HG02870 (cell line): ENCODE measurements around the gene TMX1.

ENCODE experiments used
- ATAC-seq: cut with Tn5 transposase; IDR thresholded peaks from one replicate; pipeline ENCODE4 v1.9.1; 2021; ENCODE audit warnings: mild to moderate bottlenecking, moderate library complexity; ENCODE audit not compliant: unreplicated experiment

Gene TMX1

GRCh38 chr14:51242545-51243490 lies 2.8 kb downstream of the TMX1 start:
- ATAC-seq: no peak

DNA sequence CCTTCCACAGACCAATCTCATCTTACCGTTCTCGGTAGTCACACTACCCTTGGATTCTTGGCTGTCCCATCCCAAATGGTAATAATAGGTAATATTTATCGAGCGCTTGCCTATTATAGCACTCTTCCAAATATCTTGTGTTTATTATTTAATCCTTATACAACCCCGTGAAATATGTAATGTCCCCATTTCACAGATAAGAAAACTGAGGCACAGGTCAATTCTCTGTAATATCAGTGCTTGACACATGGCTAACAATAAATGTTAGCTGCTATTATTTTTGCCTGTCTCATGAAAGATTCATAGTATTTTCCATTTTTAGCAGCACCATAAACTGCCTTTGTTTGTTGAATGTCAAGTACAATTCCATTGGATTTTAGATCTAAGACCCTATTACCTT lies 4.5 kb downstream of the TMX1 start:
- no peak for ATAC-seq

- ATAC-seq: no peak
Measured at GRCh38 chr14:51246032-51246431, 6.0 kb downstream of the TMX1 start.

DNA sequence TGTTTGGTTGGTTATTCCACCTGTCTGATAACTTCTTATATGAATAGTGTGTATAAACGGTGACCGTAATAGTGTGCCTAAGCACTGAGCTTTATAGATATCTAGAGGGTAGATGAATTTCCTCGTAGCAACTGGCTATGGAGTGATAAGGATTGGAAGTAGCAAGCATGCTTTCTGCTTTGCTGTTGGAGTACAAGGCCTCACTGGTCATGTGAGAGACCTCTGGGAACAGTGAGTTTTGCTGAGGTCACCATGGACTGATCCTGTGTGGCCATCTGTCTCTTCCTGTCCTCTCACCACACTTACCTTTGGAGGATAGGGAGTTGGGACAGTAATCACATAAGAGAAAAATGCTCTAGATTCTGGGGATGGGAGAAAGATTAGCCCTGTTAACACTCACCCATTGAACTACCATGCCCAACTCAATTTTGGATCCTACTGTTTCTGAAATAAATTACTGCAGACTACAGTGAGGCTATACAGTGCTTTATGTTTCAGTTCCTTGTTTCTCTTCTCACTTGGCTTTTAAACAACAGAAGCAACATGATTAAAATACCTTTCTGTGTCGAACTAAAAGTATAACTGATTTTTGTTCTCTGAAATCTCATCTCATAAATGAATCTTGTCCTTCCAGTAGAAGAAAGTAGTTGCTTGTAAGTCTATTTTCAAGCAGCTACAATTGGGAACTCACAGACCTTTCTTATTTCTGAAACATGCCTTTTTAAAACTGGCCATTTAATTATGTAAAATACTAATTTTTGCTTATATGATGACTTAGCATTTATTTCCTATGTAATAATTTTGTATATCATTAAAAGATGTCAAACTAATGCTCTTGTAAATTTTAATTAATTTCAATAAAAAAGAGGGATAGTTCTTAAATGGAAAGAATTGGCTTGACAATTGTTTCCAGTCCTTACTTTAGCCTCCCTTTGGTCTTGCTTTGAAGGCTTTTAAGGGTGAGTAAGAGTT lies 8.3 kb downstream of the TMX1 start:
- ATAC-seq: peak; percentile 91

- ATAC-seq: no peak
Measured at GRCh38 chr14:51251486-51251885, 11.4 kb downstream of the TMX1 start.

DNA sequence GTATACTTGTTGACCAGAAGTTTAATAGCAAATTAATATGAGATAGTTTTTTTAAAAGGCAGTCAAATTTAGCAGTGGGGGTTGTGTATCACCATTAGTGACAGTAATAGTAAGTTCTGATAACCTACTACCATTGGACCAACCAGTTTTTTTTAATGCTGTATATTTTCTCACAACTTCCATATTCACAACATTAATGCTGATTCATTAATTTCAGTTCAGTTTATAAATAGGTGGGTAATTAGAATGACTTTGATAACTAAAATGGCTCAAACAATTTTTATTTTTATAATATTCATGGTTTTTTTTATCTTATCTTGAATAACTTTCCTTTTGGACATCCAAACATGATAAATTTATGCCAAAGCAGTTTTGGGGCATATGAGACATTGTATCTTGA lies 13.8 kb downstream of the TMX1 start:
- no peak for ATAC-seq

DNA sequence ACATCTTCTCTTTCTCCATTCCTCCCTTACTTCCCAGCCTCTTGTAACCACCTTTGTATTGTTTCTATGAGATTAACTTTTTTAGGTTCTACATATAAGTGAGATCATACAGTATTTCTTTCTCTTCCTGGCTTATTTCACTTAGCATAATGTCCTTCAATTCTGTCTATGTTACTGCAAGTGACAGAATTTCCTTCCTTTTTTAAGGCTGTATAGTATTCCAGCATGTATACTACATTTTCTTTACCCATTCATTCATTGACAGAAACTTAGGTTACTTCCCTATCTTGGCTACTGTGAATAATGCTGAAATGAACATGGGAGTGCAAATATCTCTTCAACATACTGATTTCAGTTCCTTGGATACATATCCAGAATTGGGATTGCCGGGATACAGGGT lies 18.2 kb downstream of the TMX1 start:
- ATAC-seq: no peak

DNA sequence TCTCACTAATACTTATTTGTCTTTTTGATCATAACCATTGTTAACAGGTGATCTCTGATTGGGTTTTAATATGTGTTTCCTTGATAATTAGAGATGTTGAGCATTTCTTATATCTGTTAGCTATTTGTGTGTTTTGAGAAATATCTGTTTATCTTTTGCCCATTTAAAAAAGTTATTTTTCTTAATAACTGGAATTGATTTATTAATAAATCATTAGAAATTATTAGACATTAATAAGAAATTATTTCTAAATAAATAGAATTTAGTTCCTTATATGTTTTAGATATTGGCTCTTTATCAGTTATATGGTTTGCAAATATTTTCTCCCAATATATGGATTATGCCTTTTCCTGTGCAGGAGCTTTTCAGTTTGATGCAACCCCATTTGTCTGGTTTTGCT lies 18.7 kb downstream of the TMX1 start:
- no peak for ATAC-seq

DNA sequence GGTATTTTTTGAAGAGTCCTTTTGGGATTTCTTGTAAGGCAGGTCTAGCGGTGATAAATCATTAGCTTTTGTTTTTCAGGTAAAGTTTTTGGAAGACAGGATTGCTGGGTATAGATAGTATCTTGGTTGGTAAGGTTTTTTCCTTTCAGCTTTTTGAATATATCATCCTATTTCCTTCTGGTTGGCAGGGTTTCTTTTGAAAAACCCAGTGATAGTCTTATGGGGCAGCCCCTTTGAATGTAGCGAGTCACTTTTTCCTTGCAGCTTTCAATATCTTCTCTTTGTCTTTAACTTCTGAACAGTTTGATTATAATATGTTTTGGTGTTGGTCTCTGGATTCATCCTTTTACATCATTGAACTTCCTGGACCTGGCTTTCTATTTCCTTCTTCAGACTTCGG lies 20.2 kb downstream of the TMX1 start:
- ATAC-seq: no peak

- no peak for ATAC-seq
Measured at GRCh38 chr14:51261151-51261550, 21.1 kb downstream of the TMX1 start.

DNA sequence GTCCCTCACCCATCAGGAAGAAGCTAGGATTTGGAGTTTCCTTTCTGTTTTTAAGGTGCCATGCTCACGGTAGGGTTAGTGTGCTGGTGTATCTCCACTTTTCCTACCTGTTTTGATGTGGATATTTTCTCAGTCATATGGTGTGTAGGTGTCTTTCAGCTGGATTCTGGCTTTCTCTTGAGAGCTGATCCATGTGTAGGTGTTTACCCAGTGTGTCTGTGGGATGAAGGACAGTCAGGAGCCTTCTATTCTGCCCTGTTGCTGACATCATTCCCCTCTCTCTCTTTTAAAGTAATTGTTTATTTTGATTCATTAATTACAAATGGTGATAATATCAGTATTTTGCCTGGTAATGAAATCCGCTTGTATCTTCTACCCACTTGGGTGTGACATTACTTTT lies 22.8 kb downstream of the TMX1 start:
- ATAC-seq: no peak

DNA sequence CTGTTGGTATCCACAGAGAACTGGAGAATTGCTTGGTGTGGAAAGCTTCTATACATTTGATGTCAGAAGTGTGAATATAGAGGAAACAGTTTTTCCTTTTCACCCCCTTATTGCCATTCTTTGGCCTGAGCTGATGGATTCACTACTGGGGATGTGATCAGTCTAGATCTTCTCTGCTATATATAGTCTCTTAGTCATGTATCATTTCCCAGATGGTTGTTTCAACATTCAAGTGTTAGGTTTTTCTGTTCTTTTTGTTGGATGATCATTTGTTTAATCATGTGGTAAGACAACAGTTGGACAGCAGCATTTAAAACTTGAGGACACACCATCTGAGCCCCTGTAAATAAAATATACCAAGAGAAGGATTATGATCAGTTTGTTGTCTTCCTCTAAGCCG lies 29.6 kb downstream of the TMX1 start:
- ATAC-seq: no peak

DNA sequence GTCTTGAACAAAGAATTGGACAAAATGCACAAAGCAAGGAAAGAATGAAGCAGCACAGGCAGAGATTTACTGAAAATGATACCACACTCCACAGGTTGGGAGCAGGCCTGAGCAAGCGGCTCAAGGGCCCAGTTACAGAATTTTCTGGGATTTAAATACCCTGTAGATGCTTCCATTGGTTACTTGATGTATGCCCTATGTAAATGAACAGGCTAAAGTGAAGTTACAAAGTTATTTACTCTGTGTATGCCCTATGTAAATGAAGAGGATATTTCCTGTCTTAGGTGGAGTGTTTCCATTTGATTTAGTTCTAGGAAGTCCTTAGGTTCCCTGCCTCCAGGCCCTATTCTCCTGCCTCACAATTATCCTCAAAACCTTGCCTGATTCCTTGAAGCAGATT lies 36.6 kb downstream of the TMX1 start:
- ATAC-seq: no peak

- no peak for ATAC-seq
Measured at GRCh38 chr14:51277753-51278415, 37.8 kb downstream of the TMX1 start.

GRCh38 chr14:51282517-51282916 lies 42.5 kb downstream of the TMX1 start:
- ATAC-seq: no peak

DNA sequence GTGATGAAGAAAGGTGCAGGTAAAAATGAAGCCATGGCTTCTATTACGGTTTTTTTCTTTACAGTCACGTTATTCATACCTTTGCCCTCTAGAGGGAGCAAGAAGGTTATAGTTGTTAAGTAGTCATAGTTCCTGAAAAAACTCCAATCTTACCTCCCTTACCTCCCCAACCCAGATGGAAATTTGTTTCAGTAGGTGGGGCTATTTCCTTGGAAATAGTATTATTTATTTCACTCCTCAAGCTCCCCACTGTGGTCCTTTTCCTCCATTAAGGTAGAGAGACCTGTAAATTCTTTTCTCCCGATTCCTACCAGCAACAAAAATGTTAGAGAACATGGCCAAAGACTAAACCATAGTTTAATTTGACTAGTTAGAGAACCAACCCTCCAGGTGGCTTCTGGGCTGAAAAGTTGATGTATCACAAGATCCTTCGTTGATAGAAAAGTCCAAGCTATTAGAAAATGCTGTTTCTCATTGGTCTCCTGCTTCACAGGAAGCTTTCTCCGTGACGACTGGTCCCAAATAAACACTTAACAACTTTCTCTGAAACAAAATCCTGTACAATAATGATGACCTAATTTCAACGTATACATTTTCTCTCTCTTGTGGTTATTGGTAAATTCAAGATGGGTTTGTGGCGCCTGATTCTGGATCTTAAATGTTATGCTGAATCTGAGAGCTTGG lies 43.5 kb downstream of the TMX1 start:
- no peak for ATAC-seq

- no peak for ATAC-seq
Measured at GRCh38 chr14:51284241-51284640, 44.2 kb downstream of the TMX1 start.

GRCh38 chr14:51285120-51285519 lies 45.1 kb downstream of the TMX1 start:
- ATAC-seq: peak; percentile 77

- ATAC-seq: no peak
Measured at GRCh38 chr14:51289169-51289568, 49.1 kb downstream of the TMX1 start.

- no peak for ATAC-seq
Measured at GRCh38 chr14:51290132-51290531, 50.1 kb downstream of the TMX1 start.

DNA sequence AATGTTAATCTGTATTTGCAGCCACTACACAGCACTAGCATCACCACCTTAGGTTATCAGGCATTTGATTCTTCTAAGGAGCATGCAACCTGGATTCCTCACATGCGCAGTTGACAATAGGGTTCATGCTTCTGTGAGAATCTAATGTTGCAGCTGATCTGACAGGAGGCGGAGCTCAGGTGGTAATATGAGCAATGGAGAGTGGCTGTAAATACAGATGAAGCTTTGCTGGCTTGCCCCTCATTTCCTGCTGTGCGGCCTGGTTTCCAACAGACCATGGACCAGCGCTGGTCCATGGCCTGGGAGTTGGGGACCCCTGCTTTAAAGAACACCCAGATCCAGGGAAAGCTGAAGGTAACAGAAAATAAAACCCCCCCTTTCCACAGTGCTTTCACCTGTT lies 51.0 kb downstream of the TMX1 start:
- no peak for ATAC-seq
